ENCODE results near the gene HSD17B2.
"Not testable (repeated sequence)": the region's sequence is repeated elsewhere in the genome, so short reads cannot be mapped to it uniquely, and the experiment has no call there.

HSD17B2 gene, protein sequence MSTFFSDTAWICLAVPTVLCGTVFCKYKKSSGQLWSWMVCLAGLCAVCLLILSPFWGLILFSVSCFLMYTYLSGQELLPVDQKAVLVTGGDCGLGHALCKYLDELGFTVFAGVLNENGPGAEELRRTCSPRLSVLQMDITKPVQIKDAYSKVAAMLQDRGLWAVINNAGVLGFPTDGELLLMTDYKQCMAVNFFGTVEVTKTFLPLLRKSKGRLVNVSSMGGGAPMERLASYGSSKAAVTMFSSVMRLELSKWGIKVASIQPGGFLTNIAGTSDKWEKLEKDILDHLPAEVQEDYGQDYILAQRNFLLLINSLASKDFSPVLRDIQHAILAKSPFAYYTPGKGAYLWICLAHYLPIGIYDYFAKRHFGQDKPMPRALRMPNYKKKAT

DNA sequence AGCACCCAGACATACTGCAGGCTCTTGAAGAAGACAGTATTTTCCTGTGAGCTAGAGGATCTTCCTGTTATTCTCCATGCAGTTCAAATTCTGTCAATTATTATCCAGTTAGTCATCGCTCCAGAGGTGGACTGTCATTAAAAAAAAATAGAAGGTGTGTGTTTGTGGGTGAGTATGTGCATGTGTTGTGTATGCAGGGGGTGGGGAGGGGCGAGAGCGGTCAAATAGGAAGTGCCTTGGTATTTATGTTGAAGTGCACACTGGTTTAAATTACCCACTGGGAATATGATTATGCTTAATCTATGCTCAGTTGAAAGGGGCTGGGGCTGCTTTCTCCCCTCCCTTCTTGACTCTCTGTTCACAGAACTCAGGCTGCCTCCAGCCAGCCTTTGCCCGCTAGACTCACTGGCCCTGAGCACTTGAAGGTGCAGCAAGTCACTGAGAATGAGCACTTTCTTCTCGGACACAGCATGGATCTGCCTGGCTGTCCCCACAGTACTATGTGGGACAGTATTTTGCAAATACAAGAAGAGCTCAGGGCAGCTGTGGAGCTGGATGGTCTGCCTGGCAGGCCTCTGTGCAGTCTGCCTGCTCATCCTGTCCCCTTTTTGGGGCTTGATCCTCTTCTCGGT is at the start of gene HSD17B2:
TSS of gene HSD17B2 (plus strand) at position 273 of the 632 bp plus-strand sequence. CDS start at position 445, 172 bp downstream.
- DNase-seq, result no peak

- no peak for DNase-seq
Measured at GRCh38 chr16:81987121-81987520, 47.9 kb upstream of the HSD17B2 start.

DNA sequence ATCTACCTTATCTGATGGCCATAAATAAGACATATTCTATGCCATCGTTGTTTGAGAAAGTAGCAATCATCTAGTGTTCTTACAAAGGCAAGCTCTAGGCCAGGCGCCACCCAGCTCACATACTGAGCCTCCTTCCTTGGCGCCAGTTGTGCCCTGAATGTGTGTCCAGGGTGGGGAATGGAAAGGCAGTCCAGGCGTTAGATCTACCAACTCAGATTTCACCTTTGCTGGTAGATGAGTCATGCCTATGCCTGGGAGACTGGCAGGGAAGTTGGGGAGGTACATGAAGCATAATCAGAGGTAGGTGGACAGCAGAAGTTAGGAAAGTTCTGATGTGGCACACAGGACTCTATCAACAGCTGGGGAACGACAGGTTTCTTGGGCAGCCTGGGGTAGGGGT is 47.3 kb upstream of the HSD17B2 start:
- no peak for DNase-seq

GRCh38 chr16:81992859-81993258 is 42.2 kb upstream of the HSD17B2 start:
- no peak for DNase-seq

DNA sequence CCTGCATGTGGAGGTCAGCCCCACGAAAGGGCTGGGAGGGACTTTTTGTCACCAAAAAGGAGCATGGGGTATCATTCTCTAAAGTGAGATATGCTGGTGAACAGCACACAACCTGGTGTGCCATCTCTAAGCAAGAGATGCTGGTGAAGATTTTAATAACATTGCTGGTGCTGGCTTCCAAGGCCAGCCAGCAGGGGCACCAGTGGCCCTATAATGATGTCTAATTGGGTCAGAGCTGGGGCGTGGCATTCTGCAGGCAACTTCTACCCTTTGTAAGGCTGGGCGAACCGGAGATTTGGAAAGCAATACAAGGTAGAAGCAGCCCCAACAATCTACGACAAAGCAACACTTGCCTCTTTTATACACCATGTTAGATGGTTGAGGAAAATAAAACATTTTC is 40.6 kb upstream of the HSD17B2 start:
- DNase-seq, result no peak

- no peak for DNase-seq
Measured at GRCh38 chr16:81995651-81996050, 39.4 kb upstream of the HSD17B2 start.

DNA sequence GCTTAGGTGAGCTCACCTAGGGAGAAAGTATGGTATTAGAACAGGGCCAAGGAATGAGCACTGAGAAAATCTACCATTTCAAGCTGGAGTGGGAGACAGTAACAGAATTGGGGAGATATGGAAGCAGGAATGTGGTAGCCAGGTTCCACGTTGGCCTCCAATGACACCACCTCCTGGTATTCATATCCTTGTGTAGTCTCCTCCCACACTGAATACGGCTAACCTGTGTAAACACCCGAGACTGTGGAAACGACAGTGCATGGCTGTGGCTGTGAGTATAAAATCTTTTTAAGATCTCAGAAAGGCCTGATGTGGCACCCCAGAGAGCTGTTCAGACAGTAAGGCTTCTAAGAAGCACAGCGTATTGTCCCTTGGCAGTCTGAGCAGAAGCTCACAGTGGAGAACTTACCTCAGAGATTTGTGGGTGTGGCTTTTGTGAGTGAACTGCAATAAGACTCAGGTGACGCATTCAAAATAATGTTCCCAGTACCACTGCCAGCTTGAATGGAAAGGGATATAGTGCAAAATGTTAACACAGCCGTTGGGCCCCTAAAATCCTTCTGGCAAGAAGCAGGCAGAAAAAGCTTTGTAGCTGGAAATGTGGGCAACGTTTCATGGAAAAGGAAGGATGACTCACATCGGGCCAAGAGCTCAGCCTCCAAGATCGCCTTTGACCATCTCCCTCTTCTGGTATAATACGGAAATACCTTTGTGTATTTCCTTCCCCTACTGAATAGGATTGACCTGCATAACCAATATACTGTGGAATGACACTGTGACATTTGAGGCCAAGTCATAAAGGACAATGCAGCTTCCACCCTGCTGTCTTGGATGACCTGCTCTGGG is 38.2 kb upstream of the HSD17B2 start:
- DNase-seq, result no peak

- DNase-seq, result no peak
Measured at GRCh38 chr16:81997738-81998137, 37.3 kb upstream of the HSD17B2 start.

- no peak for DNase-seq
Measured at GRCh38 chr16:82002831-82003230, 32.2 kb upstream of the HSD17B2 start.

GRCh38 chr16:82004601-82005000 is 30.5 kb upstream of the HSD17B2 start:
- no peak for DNase-seq

GRCh38 chr16:82005027-82005830 is 29.8 kb upstream of the HSD17B2 start:
- DNase-seq, result no peak

- no peak for DNase-seq
Measured at GRCh38 chr16:82006036-82006435, 29.0 kb upstream of the HSD17B2 start.

- no peak for DNase-seq
Measured at GRCh38 chr16:82007189-82007588, 27.9 kb upstream of the HSD17B2 start.

- DNase-seq, result no peak
Measured at GRCh38 chr16:82008957-82009592, 26.0 kb upstream of the HSD17B2 start.

DNA sequence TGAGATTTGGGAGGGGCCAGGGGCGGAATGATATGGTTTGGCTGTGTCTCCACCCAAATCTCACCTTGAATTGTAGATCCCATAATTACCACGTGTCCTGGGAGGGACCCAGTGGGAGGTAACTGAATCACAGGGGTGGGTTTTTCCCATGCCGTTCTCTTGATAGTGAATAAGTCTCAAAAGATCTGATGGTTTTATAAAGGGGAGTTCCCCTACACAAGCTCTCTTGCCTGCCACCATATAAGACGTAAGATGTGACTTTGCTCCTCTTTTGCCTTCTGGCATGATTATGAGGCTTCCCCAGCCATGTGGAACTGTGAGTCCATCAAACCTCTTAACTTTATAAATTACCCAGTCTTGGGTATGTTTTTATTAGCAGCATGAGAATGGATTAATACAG is 25.3 kb upstream of the HSD17B2 start:
- DNase-seq, result not testable (repeated sequence)

- no peak for DNase-seq
Measured at GRCh38 chr16:82010649-82011048, 24.4 kb upstream of the HSD17B2 start.

DNA sequence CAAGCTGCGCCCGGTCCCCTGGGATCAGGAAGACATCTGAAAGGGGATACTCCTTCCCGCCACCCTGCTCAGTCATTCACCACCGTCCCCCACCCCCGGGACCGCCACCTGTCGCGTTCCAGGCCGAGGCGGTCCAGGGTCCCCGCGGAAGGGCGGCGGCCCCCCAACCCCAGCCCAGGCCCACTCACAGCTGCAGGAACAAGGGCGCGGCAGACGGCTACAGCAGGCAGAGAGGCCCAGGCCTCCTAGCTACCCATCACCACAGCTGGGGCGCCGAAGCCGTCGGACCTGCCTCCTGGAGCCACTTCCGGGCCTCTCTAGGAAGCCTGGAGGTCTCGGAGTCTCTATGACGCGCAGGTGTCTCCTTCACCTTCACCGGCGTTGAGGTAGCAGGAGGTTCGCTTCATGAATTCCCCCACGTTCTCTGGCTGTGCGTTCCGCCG is 23.8 kb upstream of the HSD17B2 start, which contains the start of gene SDR42E1:
TSS of gene SDR42E1 (minus strand) at position 272 of the 443 bp plus-strand sequence. CDS start 10,612 bp downstream, outside the sequence.
- peak; percentile 50 for DNase-seq

- DNase-seq, result no peak
Measured at GRCh38 chr16:82013139-82013538, 21.9 kb upstream of the HSD17B2 start.

DNA sequence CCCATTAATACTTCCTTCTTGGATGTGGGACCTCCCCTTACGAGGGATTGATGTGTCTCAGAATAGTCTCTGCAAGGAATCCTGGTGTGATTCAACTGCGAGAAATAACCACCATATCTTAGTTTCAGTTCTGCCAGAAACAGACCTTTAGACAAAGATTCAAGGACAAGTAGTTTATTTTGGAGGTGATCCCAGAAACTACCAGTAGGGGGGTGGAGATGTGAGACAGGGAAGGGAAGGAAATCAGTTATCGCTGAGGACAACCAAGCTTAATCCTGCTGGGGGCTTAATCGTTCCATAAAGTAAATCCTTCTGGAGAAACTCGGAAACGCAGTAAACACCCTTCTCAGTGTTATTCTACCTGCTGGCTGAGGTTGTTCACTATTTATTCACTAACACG is 18.8 kb upstream of the HSD17B2 start:
- DNase-seq, result peak; percentile 8

DNA sequence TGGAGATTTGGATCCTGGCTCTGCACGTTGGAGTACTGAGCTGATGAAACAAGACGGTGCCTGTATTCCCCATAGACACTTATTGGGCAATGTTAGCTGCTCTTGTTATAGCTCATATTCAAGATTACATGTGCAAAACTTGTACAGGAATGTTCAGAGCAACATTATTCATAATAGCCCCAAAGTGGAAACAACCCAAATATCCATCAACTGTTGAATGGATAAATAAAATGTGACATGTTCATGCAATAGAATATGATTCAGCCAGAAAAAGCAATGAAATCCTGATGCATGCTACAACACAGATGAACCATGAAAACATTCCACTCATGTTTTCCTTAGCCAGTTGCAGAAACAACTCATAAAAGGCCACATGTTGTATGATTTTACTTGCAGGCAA is 18.1 kb upstream of the HSD17B2 start:
- no peak for DNase-seq

- DNase-seq, result no peak
Measured at GRCh38 chr16:82017911-82018568, 17.0 kb upstream of the HSD17B2 start.

All from activated CD4-positive, alpha-beta T cell treated with anti-CD3 and anti-CD28 coated beads, Interleukin-2, amount 50 U/mL, for 16 hours (primary cell).